HG02763 (cell line): Measurements from ENCODE around the gene OR52N5.

ENCODE experiments used
- ATAC-seq: cut with Tn5 transposase; IDR thresholded peaks from one replicate; pipeline ENCODE4 v1.9.1; 2021; ENCODE audit warnings: mild to moderate bottlenecking, moderate library complexity; ENCODE audit not compliant: unreplicated experiment

OR52N5 gene

DNA sequence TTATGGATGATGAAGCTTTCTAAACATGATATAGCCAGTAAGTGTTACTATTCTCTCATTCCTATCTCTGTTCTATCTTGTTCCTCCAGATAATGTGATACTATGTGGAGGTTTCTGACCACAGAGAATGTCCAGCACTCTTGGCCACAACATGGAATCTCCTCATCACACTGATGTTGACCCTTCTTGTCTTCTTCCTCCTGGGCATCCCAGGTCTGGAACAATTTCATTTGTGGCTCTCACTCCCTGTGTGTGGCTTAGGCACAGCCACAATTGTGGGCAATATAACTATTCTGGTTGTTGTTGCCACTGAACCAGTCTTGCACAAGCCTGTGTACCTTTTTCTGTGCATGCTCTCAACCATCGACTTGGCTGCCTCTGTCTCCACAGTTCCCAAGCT, 56.8 kb downstream of the OR52N5 start:
- ATAC-seq = no peak
